B cell (primary cell): ENCODE measurements around the gene HOXB6. TPM values are rescaled to one million over a fixed set of nuclear protein-coding genes. Genes with fewer than 3 reads are reported as not detected.

Experiments used
- ATAC-seq: fragments of 200-7000 bp; cut with Tn5 transposase; one replicate; pipeline ENCODE4 v1.10.0; 2021; ENCODE audit warnings: low read depth, mild to moderate bottlenecking, moderate number of reproducible peaks, moderate library complexity
- CTCF ChIA-PET: fragments of 350-600 bp; sonication (Branson Sonifier 250); formaldehyde crosslinking; loops from one replicate; lab custom pipeline; 2021; ENCODE audit warnings: antibody characterized with exemption, inconsistent platforms; lab: Charles Lee
- POLR2A ChIA-PET: fragments of 350-600 bp; sonication (Branson Sonifier 250); formaldehyde crosslinking; loops from one replicate; lab custom pipeline; 2021; ENCODE audit warnings: antibody characterized with exemption; lab: Charles Lee
- DNase-seq: peaks from one replicate; pipeline ENCODE4 v3.0.0; 2013
- H2AFZ ChIP-seq: 2 replicates; pipeline ENCODE4 v1.6.1; 2012; ENCODE audit warnings: mild to moderate bottlenecking, low read depth, low read length; ENCODE audit not compliant: insufficient read depth, poor library complexity, severe bottlenecking
- H3K27ac ChIP-seq, 2 donors: 1 replicate in 1 of 2; 2 replicates in 1 of 2; pipeline ENCODE4 v1.5.1; 2012 to 2013; ENCODE audit warnings: low read length in 2 of 2, mild to moderate bottlenecking in 2 of 2, moderate library complexity in 1 of 2
- H3K27me3 ChIP-seq, 4 experiments: fragments of 200-600 bp in 1 of 4; sonication (generic) in 1 of 4; replicated peaks in 1 of 4; 1 replicate in 2 of 4; 2 replicates in 2 of 4; pipeline versions ENCODE4 v1.6.1 to v1.7.0; 2013 to 2016; ENCODE audit warnings: low read length in 3 of 4, mild to moderate bottlenecking in 2 of 4, mixed read lengths in 1 of 4, moderate library complexity in 1 of 4; ENCODE audit not compliant: insufficient read depth in 4 of 4, control insufficient read depth in 3 of 4; ENCODE audit errors: control extremely low read depth in 1 of 4
- H3K36me3 ChIP-seq, 2 experiments: replicated peaks in 1 of 2; 1 replicate in 1 of 2; 2 replicates in 1 of 2; pipeline versions ENCODE4 v1.6.1 to v1.7.1; 2013; ENCODE audit warnings: low read length in 1 of 2; ENCODE audit not compliant: insufficient read depth in 2 of 2, control insufficient read depth in 1 of 2; ENCODE audit errors: control extremely low read depth in 1 of 2, extremely low read depth in 1 of 2
- H3K4me1 ChIP-seq, 2 donors: fragments of 200-600 bp in 1 of 2; sonication (generic) in 1 of 2; 1 replicate in 1 of 2; 2 replicates in 1 of 2; pipeline versions ENCODE4 v1.5.1 to v1.6.1; 2013 to 2017; ENCODE audit warnings: low read length in 2 of 2; ENCODE audit not compliant: control insufficient read depth in 2 of 2, insufficient read depth in 2 of 2
- H3K4me2 ChIP-seq: replicated peaks from 2 replicates; pipeline ENCODE3; 2012; ENCODE audit warnings: mild to moderate bottlenecking, low read depth, low read length; ENCODE audit not compliant: poor library complexity, severe bottlenecking
- H3K4me3 ChIP-seq, 5 experiments: fragments of 200-600 bp in 1 of 5; sonication (generic) in 1 of 5; 1 replicate in 3 of 5; 2 replicates in 2 of 5; pipeline versions ENCODE4 v1.5.1 to v1.7.0; 2011 to 2016; ENCODE audit warnings: low read length in 4 of 5, mild to moderate bottlenecking in 4 of 5, low read depth in 2 of 5, control low read depth in 1 of 5, moderate library complexity in 1 of 5; ENCODE audit not compliant: insufficient read depth in 1 of 5; ENCODE audit errors: control extremely low read depth in 1 of 5, extremely low read depth in 1 of 5
- H3K79me2 ChIP-seq: fragments of 200-600 bp; sonication (generic); one replicate; pipeline ENCODE4 v1.6.0; 2016; ENCODE audit warnings: low read length; ENCODE audit not compliant: control insufficient read depth, insufficient read depth
- H3K9ac ChIP-seq: fragments of 200-600 bp; sonication (generic); 2 replicates; pipeline ENCODE4 v1.6.1; 2017; ENCODE audit warnings: mild to moderate bottlenecking, low read length, moderate library complexity
- H3K9me3 ChIP-seq, 3 donors: one replicate each; pipeline versions ENCODE4 v1.6.1 to v1.7.1; 2013; ENCODE audit warnings: low read length in 2 of 3; ENCODE audit not compliant: control insufficient read depth in 2 of 3, insufficient read depth in 1 of 3; ENCODE audit errors: control extremely low read depth in 1 of 3
- H4K20me1 ChIP-seq: 2 replicates; pipeline ENCODE4 v1.6.0; 2012; ENCODE audit warnings: mild to moderate bottlenecking, low read length; ENCODE audit not compliant: insufficient read depth, control insufficient read depth, poor library complexity, severe bottlenecking
- H3K27ac Mint-ChIP-seq: one replicate; pipeline ENCODE4 v1.8.0; 2021; ENCODE audit warnings: mixed read lengths
- H3K27me3 Mint-ChIP-seq: one replicate; pipeline ENCODE4 v1.8.0; 2021; ENCODE audit warnings: mixed read lengths
- H3K4me1 Mint-ChIP-seq: one replicate; pipeline ENCODE4 v1.8.0; 2021; ENCODE audit warnings: mixed read lengths
- H3K4me3 Mint-ChIP-seq: one replicate; pipeline ENCODE4 v1.8.0; 2021; ENCODE audit warnings: mixed read lengths
- H3K9me3 Mint-ChIP-seq: one replicate; pipeline ENCODE4 v1.8.0; 2022; ENCODE audit warnings: mixed read lengths; ENCODE audit not compliant: insufficient read depth
- EZH2 ChIP-seq: IDR thresholded peaks from 2 replicates; pipeline ENCODE4 v1.6.1; 2012; ENCODE audit warnings: borderline replicate concordance, low read depth, mild to moderate bottlenecking, moderate library complexity, low read length; ENCODE audit not compliant: insufficient read depth, poor library complexity, severe bottlenecking
- WGBS: methylation state at CpG from one replicate; pipeline ENCODE4 v1.1.5; 2013; ENCODE audit warnings: missing lambda C conversion rate; ENCODE audit not compliant: insufficient coverage; 5-methylcytosine and 5-hydroxymethylcytosine counted together
- intact Hi-C: fragments of 100-400 bp; cut with micrococcal nuclease; formaldehyde crosslinking; loops from one replicate; pipeline ENCODE4 v1.10.0; 2022
- polyA plus RNA-seq: library from polyadenylated mRNA; depleted of rRNA; stranded (reverse); fragments of >200 nt; gene quantifications from 2 replicates; pipeline ENCODE4 v1.2.3, GENCODE V29; 2012
- total RNA-seq, 2 donors: library from RNA; stranded (reverse); fragments of 120-200 nt in 1 of 2; gene quantifications; 1 replicate in 1 of 2; 2 replicates in 1 of 2; pipeline versions ENCODE4 v1.2.3 to v1.2.4, GENCODE V29; 2013 to 2022
- TF ChIP-seq, protein P1 (sequence below): fragments of 200-600 bp; IDR thresholded peaks from one replicate; pipeline ENCODE4 v1.8.0; 2022; ENCODE audit warnings: antibody characterized with exemption, mild to moderate bottlenecking

HOXB6 gene
- total and polyA plus RNA-seq, 2 donors (not counting 1 experiment from before 2014, with no cell fraction given) = 0.10 TPM; not detected in 1

DNA sequence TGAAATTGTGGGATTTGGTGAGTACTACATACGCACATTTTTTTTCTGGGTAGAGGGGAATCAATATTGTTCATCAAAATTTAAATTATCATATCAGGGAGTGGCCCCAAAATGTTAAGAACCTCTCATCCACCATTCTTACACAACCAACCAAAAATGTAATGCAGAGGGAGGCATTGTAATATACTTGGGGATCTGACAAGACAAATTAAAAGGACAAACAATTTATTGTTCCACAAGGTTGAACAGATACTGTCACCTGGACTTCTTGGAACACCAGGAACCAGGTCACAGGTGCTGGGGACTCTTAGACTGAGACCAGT is 36.0 kb upstream of the HOXB6 start:
- H3K27ac ChIP-seq = no peak overlapping the region
- peaks cover 0 to 18% (median 0%) of the 10 kb centered on the region in 3 donors for H3K9me3 ChIP-seq
- peaks cover 27% of the 10 kb centered on the region for H3K4me1 Mint-ChIP-seq
- no peak overlapping the region for H3K4me2 ChIP-seq
- intact Hi-C loops = no loop called here
- H3K4me1 ChIP-seq = peaks cover 22 to 32% of the 10 kb centered on the region in 2 donors
- H3K27me3 ChIP-seq = peaks cover 0 to 85% (median 51%) of the 10 kb centered on the region in 4 experiments
- no peak for ATAC-seq
- H3K27me3 Mint-ChIP-seq = peaks cover 79% of the 10 kb centered on the region
- H3K9me3 Mint-ChIP-seq = no peaks in the 10 kb centered on the region
- H2AFZ ChIP-seq = no peak overlapping the region
- no peak overlapping the region for H3K4me3 Mint-ChIP-seq
- H3K36me3 ChIP-seq = no peaks in the 10 kb centered on the region
- TF ChIP-seq, protein P1, sequence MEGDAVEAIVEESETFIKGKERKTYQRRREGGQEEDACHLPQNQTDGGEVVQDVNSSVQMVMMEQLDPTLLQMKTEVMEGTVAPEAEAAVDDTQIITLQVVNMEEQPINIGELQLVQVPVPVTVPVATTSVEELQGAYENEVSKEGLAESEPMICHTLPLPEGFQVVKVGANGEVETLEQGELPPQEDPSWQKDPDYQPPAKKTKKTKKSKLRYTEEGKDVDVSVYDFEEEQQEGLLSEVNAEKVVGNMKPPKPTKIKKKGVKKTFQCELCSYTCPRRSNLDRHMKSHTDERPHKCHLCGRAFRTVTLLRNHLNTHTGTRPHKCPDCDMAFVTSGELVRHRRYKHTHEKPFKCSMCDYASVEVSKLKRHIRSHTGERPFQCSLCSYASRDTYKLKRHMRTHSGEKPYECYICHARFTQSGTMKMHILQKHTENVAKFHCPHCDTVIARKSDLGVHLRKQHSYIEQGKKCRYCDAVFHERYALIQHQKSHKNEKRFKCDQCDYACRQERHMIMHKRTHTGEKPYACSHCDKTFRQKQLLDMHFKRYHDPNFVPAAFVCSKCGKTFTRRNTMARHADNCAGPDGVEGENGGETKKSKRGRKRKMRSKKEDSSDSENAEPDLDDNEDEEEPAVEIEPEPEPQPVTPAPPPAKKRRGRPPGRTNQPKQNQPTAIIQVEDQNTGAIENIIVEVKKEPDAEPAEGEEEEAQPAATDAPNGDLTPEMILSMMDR = no peak
- TF ChIP-seq EZH2 = no peak
- ChIA-PET POLR2A (no interaction called here), CTCF (interaction anchor here (1.3 to 1.9 kb wide), 2 partner anchors 11 to 22 kb away, joined by 3 to 5 read pairs; no protein-coding TSS in a partner anchor)
- H3K27ac Mint-ChIP-seq = no peak overlapping the region
- H3K9ac ChIP-seq = no peak overlapping the region
- H4K20me1 ChIP-seq = no peaks in the 10 kb centered on the region
- H3K79me2 ChIP-seq = no peaks in the 10 kb centered on the region
- no CpG with 5 or more reads among the region's 1 CpG for WGBS
- DNase-seq = no peak
- H3K4me3 ChIP-seq = no peak overlapping the region

DNA sequence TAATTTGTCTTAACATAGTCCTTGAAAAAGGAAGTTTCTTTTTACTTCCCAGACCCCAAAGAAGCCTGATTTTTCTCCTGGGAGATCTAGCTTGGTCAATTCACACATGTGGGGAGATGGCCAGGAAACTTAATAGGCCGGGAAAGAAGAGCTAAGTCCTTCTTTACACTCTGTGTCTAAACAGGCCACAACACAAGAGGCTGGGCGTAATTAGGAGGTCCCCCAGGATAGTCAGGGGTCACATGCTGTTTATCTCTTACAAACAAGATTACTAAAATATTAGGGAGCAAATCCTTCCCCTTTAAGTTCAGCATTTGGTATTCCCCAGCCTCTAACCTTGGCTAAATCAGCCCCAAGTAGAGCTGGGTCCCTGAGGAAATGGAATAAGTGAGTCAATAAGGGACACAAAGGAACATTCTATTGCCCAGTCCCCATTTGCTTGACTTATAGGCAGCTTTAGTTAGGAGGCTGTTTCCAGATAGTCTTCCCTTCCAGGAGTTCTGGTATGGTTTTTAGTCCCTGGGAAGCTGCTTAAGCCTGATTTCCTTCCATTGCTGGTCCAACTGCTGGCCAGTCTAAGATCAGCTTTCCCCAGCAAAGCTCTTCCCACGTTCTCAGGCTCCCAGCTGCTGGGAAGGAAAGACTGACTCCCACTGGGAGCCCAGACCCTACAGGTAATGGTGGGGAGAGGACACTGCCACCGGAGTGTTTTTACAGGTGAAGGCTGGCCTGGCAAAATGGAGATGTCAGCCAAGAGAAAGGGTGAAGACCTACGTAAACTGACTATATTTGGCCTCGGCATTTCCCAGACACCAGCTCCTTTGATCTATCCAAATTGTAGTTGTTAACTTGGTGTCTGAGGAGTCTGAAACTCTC is 35.4 kb upstream of the HOXB6 start:
- CTCF ChIA-PET = interaction anchor here (1.3 to 1.9 kb wide), 3 partner anchors 11 to 21 kb away, joined by 3 to 5 read pairs (median 3); no protein-coding TSS in a partner anchor

More for the DNA sequence above, 35.4 kb upstream of the HOXB6 start:
- intact Hi-C loops = no loop called here
- ATAC-seq (no peak), DNase-seq (no peak)
- no peak for TF ChIP-seq EZH2
- TF ChIP-seq, protein P1 = no peak
- POLR2A ChIA-PET = no interaction called here
- no peaks in the 10 kb centered on the region for H3K9me3 Mint-ChIP-seq
- Histone ChIP-seq H3K79me2 (no peaks in the 10 kb centered on the region), H3K27me3 (peaks cover 0 to 85% (median 54%) of the 10 kb centered on the region in 4 experiments), H3K9ac (no peak overlapping the region), H3K4me3 (no peak overlapping the region), H2AFZ (no peak overlapping the region), H3K9me3 (peaks cover 0 to 20% (median 0%) of the 10 kb centered on the region in 3 donors), H3K4me2 (no peak overlapping the region), H3K27ac (no peak overlapping the region), H4K20me1 (no peaks in the 10 kb centered on the region), H3K4me1 (peaks cover 22 to 37% of the 10 kb centered on the region in 2 donors), H3K36me3 (no peaks in the 10 kb centered on the region)
- H3K27ac Mint-ChIP-seq = no peak overlapping the region
- no peak overlapping the region for H3K4me3 Mint-ChIP-seq
- H3K4me1 Mint-ChIP-seq = peaks cover 22% of the 10 kb centered on the region
- WGBS = 76% methylated on average over 3 of the region's 6 CpGs
- H3K27me3 Mint-ChIP-seq = peaks cover 79% of the 10 kb centered on the region
